ENCODE measurements around the gene WSB1.

GRCh38 chr17:27338536-27338985, 44.6 kb downstream of the WSB1 start:
- no peak for TF ChIP-seq EGR1 (IDR thresholded peaks at IDR 0.05; ENCODE audit: borderline replicate concordance in 1 of 2, low read depth in 2 of 2, low read length in 2 of 2)
- TF ChIP-seq CTCF (IDR thresholded peaks at IDR 0.05 in 2 of 3, conservative IDR thresholded peaks at IDR 0.05 in 1 of 3; ENCODE audit: control insufficient read depth in 2 of 3, extremely low read depth in 1 of 3, insufficient read depth in 1 of 3, low read depth in 3 of 3, low read length in 3 of 3) = no peak
- TF ChIP-seq PAX5 (IDR thresholded peaks at IDR 0.05; ENCODE audit: borderline replicate concordance, low read depth, low read length) = no peak
- no peak for TF ChIP-seq JUND (IDR thresholded peaks at IDR 0.05; ENCODE audit: low read depth, low read length)
- no peak for TF ChIP-seq YBX1 (IDR thresholded peaks at IDR 0.05)
- no peak for TF ChIP-seq EP300 (IDR thresholded peaks at IDR 0.05; ENCODE audit: borderline replicate concordance in 1 of 2, control insufficient read depth in 1 of 2, low read depth in 2 of 2, low read length in 2 of 2)
- TF ChIP-seq, protein P1, sequence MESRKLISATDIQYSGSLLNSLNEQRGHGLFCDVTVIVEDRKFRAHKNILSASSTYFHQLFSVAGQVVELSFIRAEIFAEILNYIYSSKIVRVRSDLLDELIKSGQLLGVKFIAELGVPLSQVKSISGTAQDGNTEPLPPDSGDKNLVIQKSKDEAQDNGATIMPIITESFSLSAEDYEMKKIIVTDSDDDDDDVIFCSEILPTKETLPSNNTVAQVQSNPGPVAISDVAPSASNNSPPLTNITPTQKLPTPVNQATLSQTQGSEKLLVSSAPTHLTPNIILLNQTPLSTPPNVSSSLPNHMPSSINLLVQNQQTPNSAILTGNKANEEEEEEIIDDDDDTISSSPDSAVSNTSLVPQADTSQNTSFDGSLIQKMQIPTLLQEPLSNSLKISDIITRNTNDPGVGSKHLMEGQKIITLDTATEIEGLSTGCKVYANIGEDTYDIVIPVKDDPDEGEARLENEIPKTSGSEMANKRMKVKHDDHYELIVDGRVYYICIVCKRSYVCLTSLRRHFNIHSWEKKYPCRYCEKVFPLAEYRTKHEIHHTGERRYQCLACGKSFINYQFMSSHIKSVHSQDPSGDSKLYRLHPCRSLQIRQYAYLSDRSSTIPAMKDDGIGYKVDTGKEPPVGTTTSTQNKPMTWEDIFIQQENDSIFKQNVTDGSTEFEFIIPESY (IDR thresholded peaks at IDR 0.05) = no peak
- TF ChIP-seq RFX5 (IDR thresholded peaks at IDR 0.05; ENCODE audit: low read depth, low read length) = no peak

All from GM12878 (cell line).